Measurements from ENCODE around the gene PTK7.
"Not testable (repeated sequence)": the region's sequence is repeated elsewhere in the genome, so short reads cannot be mapped to it uniquely, and the experiment has no call there.

Gene PTK7

GRCh38 chr6:43075670-43076463 is at the start of gene PTK7:
Gene PTK7, plus strand, starts transcription at chr6:43076314. Its CDS starts 175 bp downstream, at chr6:43076489.
- in situ Hi-C loops (cut with HindIII; ENCODE audit: low sequenced_read_pairs), result no loop called here

- in situ Hi-C loops (cut with HindIII; ENCODE audit: low sequenced_read_pairs), result no loop called here
These were observed 49.7 kb upstream of the PTK7 start for GRCh38 chr6:43026365-43026764.

GRCh38 chr6:43029120-43029519 is 47.0 kb upstream of the PTK7 start:
- in situ Hi-C loops (cut with HindIII; ENCODE audit: low sequenced_read_pairs), result no loop called here

GRCh38 chr6:43032326-43032725 is 43.8 kb upstream of the PTK7 start:
- in situ Hi-C loops (cut with HindIII; ENCODE audit: low sequenced_read_pairs), result no loop called here

DNA sequence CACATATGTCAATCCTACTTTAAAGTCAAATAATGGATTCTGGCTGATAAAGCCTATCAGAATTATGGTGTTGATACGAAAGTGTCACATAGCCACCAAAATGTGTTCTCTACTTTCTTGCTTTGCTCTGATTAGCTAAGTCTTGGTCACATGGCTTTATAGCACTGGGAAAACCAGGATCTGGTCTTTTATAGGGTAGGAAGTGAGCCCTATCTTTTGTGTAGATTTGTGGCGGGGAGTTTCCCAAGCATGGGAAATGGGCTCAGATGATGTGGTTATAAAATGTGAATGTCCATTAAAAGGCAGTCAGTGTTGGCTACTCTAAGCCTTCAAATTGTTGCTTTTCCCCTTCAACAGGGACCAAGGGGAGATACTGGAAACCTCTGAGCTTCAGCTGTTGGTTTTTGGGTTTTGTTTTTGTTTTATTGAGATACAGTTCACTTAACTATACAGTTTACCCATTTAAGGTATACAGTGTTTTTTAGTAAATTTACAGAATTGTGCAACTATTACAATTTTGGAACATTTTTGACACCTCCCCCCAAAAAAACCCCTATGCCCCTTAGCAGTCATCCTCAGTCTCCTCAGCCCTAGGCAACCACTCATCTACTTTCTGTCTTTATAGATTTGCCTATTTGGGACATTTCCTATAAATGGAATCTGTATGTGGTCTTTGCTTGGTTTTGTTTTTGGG is 42.5 kb upstream of the PTK7 start:
- in situ Hi-C loops (cut with HindIII; ENCODE audit: low sequenced_read_pairs), result no loop called here

- in situ Hi-C loops (cut with HindIII; ENCODE audit: low sequenced_read_pairs), result no loop called here
These were observed 42.0 kb upstream of the PTK7 start for GRCh38 chr6:43034190-43034525.

DNA sequence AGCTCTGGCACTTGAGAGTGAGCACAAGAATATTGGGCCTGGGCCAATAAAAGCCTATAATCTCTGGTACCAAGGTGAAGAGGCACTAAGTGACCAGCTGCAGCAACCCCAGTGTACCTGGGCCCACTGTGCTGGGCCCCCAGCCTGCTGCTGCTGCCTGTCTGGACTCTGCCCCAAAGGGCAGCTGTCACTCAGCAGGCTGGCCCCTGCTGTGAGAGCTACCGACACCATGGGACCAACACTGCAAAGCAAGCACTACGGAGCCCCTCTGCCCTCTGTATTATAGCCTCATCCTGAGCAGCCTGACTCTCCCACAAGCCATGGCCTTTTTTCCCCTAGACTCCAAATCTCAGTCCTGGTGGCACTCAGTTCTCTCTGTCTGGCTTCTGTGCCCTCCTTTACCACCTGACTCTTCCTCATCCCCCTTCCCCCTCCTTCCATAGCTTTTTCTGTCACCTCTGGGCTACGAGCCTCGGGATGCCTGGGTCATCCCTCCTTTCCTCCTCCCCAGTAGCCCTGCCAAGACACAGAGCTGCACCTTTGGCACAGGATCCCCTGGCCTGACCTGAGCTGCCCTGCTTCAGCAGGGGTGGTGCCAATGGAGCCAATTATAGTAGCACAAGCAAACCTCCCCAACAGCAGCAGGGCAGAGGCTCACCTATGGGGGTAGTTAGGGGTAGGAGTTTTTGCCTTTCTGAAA is 40.5 kb upstream of the PTK7 start:
- in situ Hi-C loops (cut with HindIII; ENCODE audit: low sequenced_read_pairs), result no loop called here

GRCh38 chr6:43036712-43037111 is 39.4 kb upstream of the PTK7 start:
- in situ Hi-C loops (cut with HindIII; ENCODE audit: low sequenced_read_pairs), result no loop called here

- in situ Hi-C loops (cut with HindIII; ENCODE audit: low sequenced_read_pairs), result no loop called here
These were observed 38.9 kb upstream of the PTK7 start for GRCh38 chr6:43037197-43037596.

GRCh38 chr6:43037706-43038105 is 38.4 kb upstream of the PTK7 start:
- in situ Hi-C loops (cut with HindIII; ENCODE audit: low sequenced_read_pairs), result no loop called here

DNA sequence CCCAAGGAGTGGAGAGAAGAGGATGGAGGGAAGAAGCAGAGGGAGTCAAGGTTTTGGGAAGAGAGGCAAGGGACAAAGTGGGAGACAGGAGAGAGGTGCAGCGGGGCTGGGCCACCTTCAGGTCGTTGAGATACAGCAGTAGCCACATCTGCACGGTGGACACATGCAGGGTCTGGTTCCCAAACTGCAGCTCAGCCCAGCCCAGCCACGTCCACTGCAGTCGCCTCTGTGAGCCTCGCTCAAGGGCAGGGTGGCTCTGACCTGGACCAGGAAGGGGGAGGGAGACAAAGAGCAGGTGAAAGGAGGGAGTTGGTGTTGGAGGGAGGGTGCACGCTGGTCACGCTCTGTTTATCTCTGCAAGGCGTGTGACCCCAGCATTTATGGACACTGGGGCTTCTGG is 37.4 kb upstream of the PTK7 start:
- in situ Hi-C loops (cut with HindIII; ENCODE audit: low sequenced_read_pairs), result no loop called here

GRCh38 chr6:43040542-43041257 is 35.4 kb upstream of the PTK7 start:
- in situ Hi-C loops (cut with HindIII; ENCODE audit: low sequenced_read_pairs), result no loop called here

- in situ Hi-C loops (cut with HindIII; ENCODE audit: low sequenced_read_pairs), result not testable (repeated sequence)
These were observed 34.6 kb upstream of the PTK7 start for GRCh38 chr6:43041475-43041874.

DNA sequence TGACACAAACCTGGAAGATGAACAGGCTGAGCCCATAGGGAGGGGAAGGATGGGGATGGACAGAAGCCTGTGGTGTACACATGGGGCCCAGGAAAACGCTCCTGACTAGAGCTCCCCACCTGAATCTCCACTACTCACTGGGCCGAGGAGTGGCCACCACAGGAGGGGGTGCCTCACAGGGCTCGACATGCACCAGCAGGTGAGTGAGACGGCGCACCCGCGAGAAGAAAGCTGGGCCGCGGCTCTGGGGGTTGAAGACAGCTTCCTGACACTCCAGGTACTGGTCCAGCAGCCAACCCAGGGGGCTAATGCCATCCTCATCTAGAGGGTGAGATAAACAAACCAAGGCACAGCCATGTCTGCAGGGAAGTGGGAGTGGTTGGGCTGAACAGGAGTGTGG is 32.8 kb upstream of the PTK7 start:
- in situ Hi-C loops (cut with HindIII; ENCODE audit: low sequenced_read_pairs), result no loop called here

GRCh38 chr6:43045371-43045930 is 30.7 kb upstream of the PTK7 start:
- in situ Hi-C loops (cut with HindIII; ENCODE audit: low sequenced_read_pairs), result no loop called here

DNA sequence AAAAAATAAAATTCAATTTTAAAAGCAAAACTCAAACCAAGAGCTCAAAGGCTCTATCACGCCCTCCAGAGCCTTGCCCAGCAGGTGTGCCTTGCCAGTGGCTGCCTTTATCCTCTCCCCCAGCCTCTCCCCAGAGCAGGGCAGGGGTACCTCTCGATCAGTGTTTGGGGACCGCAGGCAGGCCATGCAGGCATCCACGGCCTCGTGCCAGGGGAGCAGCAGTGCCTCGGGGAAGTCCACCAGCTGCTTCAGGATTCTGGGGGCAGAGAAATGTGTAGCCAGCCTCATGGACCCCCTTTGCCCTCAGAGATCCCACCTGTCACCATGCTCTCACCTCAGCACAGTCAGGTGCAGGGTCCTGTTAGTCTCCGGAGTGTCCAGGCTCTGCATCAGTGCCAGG is 28.1 kb upstream of the PTK7 start:
- in situ Hi-C loops (cut with HindIII; ENCODE audit: low sequenced_read_pairs), result no loop called here

DNA sequence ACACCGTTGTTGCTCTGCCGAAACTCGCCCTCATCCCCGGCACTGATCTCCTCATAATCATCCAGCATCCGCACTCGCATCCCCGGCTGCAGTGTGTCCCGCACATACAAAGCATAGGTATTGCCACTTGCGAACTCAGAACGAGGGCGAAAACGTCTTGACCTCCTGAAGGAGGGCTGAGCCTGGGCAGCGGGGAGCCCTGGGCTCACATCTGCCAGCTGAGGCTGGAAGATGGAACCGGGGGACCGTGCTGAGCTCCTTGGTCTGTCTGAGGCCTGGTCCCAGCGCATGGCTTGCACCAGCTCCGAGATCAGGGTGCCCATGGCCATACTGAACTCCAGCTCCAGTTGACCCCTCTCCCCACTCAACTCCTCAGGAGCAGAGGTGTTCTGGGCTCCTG is 25.1 kb upstream of the PTK7 start:
- in situ Hi-C loops (cut with HindIII; ENCODE audit: low sequenced_read_pairs), result no loop called here

DNA sequence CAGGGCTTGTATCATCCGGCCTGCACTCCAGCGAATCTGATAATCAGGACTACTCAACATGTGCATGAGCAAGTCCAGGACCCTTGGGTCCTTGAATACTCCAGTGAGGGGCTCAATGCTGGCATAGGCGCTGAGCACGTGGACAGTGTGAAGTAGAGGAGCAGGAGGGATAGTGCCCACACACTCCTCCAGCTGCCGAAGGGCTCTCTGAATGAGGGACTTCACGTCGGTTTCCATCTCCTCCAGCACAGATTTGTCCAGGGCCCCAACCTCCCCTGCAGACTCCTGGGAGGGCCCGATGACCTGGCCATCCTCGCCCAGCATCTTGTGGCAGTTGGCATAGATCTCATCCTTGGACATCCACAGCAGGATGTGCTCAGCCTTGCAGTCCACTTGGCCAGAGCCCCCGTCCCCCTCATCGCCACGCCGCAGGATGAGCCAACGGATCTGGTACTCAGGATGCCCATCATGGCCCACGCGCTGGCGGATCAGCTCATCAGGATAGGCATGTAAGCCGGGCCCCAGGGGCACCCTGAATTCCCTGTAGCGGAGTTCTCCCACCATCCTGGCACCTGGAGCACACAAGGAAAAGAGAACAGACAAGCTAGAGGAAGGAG is 23.8 kb upstream of the PTK7 start:
- in situ Hi-C loops (cut with HindIII; ENCODE audit: low sequenced_read_pairs), result no loop called here

GRCh38 chr6:43052842-43053544 is 23.1 kb upstream of the PTK7 start:
- in situ Hi-C loops (cut with HindIII; ENCODE audit: low sequenced_read_pairs), result no loop called here

Measured in DLD1 (cell line).